HG03135 (cell line): Measurements from ENCODE around the gene FBXO36.
"Not testable (repeated sequence)": the region's sequence is repeated elsewhere in the genome, so short reads cannot be mapped to it uniquely, and the experiment has no call there.

Experiments
- ATAC-seq: cut with Tn5 transposase; IDR thresholded peaks from one replicate; pipeline ENCODE4 v1.9.1; 2021; ENCODE audit warnings: mild to moderate bottlenecking, moderate library complexity; ENCODE audit not compliant: unreplicated experiment

Gene FBXO36

GRCh38 chr2:229910147-229910831 lies 12.0 kb upstream of the FBXO36 start:
- peak; percentile 12 for ATAC-seq

- ATAC-seq = peak; percentile 57
Measured at GRCh38 chr2:229910832-229911412, 11.4 kb upstream of the FBXO36 start.

- ATAC-seq = no peak
Measured at GRCh38 chr2:229914171-229914570, 8.1 kb upstream of the FBXO36 start.

- no peak for ATAC-seq
Measured at GRCh38 chr2:229917793-229918192, 4.5 kb upstream of the FBXO36 start.

- no peak for ATAC-seq
Measured at GRCh38 chr2:229920011-229920641, 2.2 kb upstream of the FBXO36 start.

- ATAC-seq = peak; percentile 24
Measured at GRCh38 chr2:229921101-229921891, 1.0 kb upstream of the FBXO36 start.

GRCh38 chr2:229921892-229922448 lies 333 bp upstream of the FBXO36 start, which contains the start of gene TRIP12:
TRIP12 (minus strand) TSS chr2:229922009; CDS start chr2:229880079, 41,930 bp downstream.
- ATAC-seq = peak; percentile 62

GRCh38 chr2:229924541-229924940 lies 2.2 kb downstream of the FBXO36 start:
- not testable (repeated sequence) for ATAC-seq

GRCh38 chr2:229925201-229925600 lies 2.9 kb downstream of the FBXO36 start:
- ATAC-seq = no peak

GRCh38 chr2:229927817-229928321 lies 5.6 kb downstream of the FBXO36 start:
- no peak for ATAC-seq

GRCh38 chr2:229930656-229931055 lies 8.4 kb downstream of the FBXO36 start:
- ATAC-seq = no peak

GRCh38 chr2:229931241-229931640 lies 8.9 kb downstream of the FBXO36 start:
- no peak for ATAC-seq

GRCh38 chr2:229937537-229937936 lies 15.2 kb downstream of the FBXO36 start:
- no peak for ATAC-seq

- no peak for ATAC-seq
Measured at GRCh38 chr2:229942671-229943070, 20.4 kb downstream of the FBXO36 start.

- ATAC-seq = no peak
Measured at GRCh38 chr2:229943171-229943570, 20.9 kb downstream of the FBXO36 start.

GRCh38 chr2:229943770-229944449 lies 21.6 kb downstream of the FBXO36 start:
- ATAC-seq = no peak

GRCh38 chr2:229945975-229946374 lies 23.7 kb downstream of the FBXO36 start:
- no peak for ATAC-seq

GRCh38 chr2:229947544-229947943 lies 25.2 kb downstream of the FBXO36 start:
- no peak for ATAC-seq

GRCh38 chr2:229952256-229952835 lies 30.0 kb downstream of the FBXO36 start:
- ATAC-seq = no peak

GRCh38 chr2:229955663-229956062 lies 33.4 kb downstream of the FBXO36 start:
- no peak for ATAC-seq
